ENCODE data around the gene HS1BP3.

HS1BP3 gene

GRCh38 chr2:20650393-20650876 lies 463 bp downstream of the HS1BP3 start:
- Mint-ChIP-seq H3K27ac (peak overlapping the region; percentile 85), H3K27me3 (peaks cover 14% of the 10 kb centered on the region), H3K36me3 (no peaks in the 10 kb centered on the region), H3K4me1 (peaks cover 37% of the 10 kb centered on the region), H3K4me3 (peak overlapping the region; percentile 87), H3K9me3 (no peaks in the 10 kb centered on the region)
- CTCF ChIA-PET, result interaction anchor here (0.7 to 3.4 kb wide), 13 partner anchors 9 to 392 kb away, joined by 3 to 39 read pairs (median 4); no protein-coding TSS in a partner anchor
- DNase-seq, result peak; percentile 53

- Mint-ChIP-seq H3K4me1 (peaks cover 37% of the 10 kb centered on the region), H3K9me3 (no peaks in the 10 kb centered on the region), H3K4me3 (peak overlapping the region; percentile 87), H3K27ac (peak overlapping the region; percentile 85), H3K27me3 (peaks cover 10% of the 10 kb centered on the region), H3K36me3 (no peaks in the 10 kb centered on the region)
- CTCF ChIA-PET, result interaction anchor here (0.7 to 3.4 kb wide), 9 partner anchors 9 to 391 kb away, joined by 3 to 39 read pairs (median 6); no protein-coding TSS in a partner anchor
- no peak for DNase-seq
Measured at GRCh38 chr2:20649976-20650375, 922 bp downstream of the HS1BP3 start.

GRCh38 chr2:20649576-20649975 lies 1.3 kb downstream of the HS1BP3 start:
- Mint-ChIP-seq H3K27me3 (peaks cover 8% of the 10 kb centered on the region), H3K27ac (no peak overlapping the region), H3K4me3 (peak overlapping the region; percentile 87), H3K4me1 (peaks cover 37% of the 10 kb centered on the region), H3K36me3 (no peaks in the 10 kb centered on the region), H3K9me3 (no peaks in the 10 kb centered on the region)
- CTCF ChIA-PET, result interaction anchor here (1.3 to 3.4 kb wide), 6 partner anchors 12 to 239 kb away, joined by 3 to 39 read pairs (median 8); partner anchors contain the start of gene RHOB
- DNase-seq, result no peak

- Mint-ChIP-seq H3K9me3 (no peaks in the 10 kb centered on the region), H3K4me1 (peaks cover 35% of the 10 kb centered on the region), H3K27ac (no peak overlapping the region), H3K4me3 (no peak overlapping the region), H3K27me3 (peaks cover 8% of the 10 kb centered on the region), H3K36me3 (peaks cover 4% of the 10 kb centered on the region)
- CTCF ChIA-PET, result interaction anchor here (1.0 to 2.7 kb wide), 5 partner anchors 11 to 238 kb away, joined by 3 to 12 read pairs (median 6); partner anchors contain the start of gene RHOB
- DNase-seq, result no peak
Measured at GRCh38 chr2:20648831-20649230, 2.1 kb downstream of the HS1BP3 start.

- peaks cover 35% of the 10 kb centered on the region for H3K4me1 Mint-ChIP-seq
- no peak overlapping the region for H3K4me3 Mint-ChIP-seq
Measured at GRCh38 chr2:20648206-20648605, 2.7 kb downstream of the HS1BP3 start.

GRCh38 chr2:20647738-20648137 lies 3.2 kb downstream of the HS1BP3 start:
- Mint-ChIP-seq H3K27ac (no peak overlapping the region), H3K4me1 (peaks cover 35% of the 10 kb centered on the region), H3K27me3 (peaks cover 4% of the 10 kb centered on the region), H3K36me3 (peaks cover 4% of the 10 kb centered on the region), H3K4me3 (no peak overlapping the region), H3K9me3 (no peaks in the 10 kb centered on the region)
- CTCF ChIA-PET, result interaction anchor here (1.0 to 2.7 kb wide), 6 partner anchors 13 to 512 kb away, joined by 3 to 12 read pairs (median 4); partner anchors contain the start of gene RHOB
- no peak for DNase-seq

More at GRCh38 chr2:20648206-20648605, 2.7 kb downstream of the HS1BP3 start:
- Mint-ChIP-seq H3K9me3 (no peaks in the 10 kb centered on the region), H3K27ac (no peak overlapping the region), H3K27me3 (peaks cover 8% of the 10 kb centered on the region), H3K36me3 (peaks cover 4% of the 10 kb centered on the region)
- no peak for DNase-seq
- CTCF ChIA-PET, result interaction anchor here (1.0 to 2.7 kb wide), 7 partner anchors 10 to 512 kb away, joined by 3 to 12 read pairs (median 3); partner anchors contain the start of gene RHOB

GRCh38 chr2:20647211-20647610 lies 3.7 kb downstream of the HS1BP3 start:
- H3K36me3 Mint-ChIP-seq, result peaks cover 4% of the 10 kb centered on the region
- no peak overlapping the region for H3K4me3 Mint-ChIP-seq
- peaks cover 34% of the 10 kb centered on the region for H3K4me1 Mint-ChIP-seq
- H3K27ac Mint-ChIP-seq, result no peak overlapping the region
- H3K9me3 Mint-ChIP-seq, result no peaks in the 10 kb centered on the region
- peaks cover 4% of the 10 kb centered on the region for H3K27me3 Mint-ChIP-seq
- CTCF ChIA-PET, result interaction anchor here (1.0 to 2.7 kb wide), 3 partner anchors 205 to 511 kb away, joined by 3 to 12 read pairs (median 6); no protein-coding TSS in a partner anchor
- DNase-seq, result no peak

GRCh38 chr2:20646446-20646845 lies 4.5 kb downstream of the HS1BP3 start:
- CTCF ChIA-PET, result interaction anchor here (1.3 kb wide), 1 partner anchor 320 kb away, joined by 4 read pairs; no protein-coding TSS in a partner anchor
- H3K36me3 Mint-ChIP-seq, result peaks cover 4% of the 10 kb centered on the region
- no peak overlapping the region for H3K27ac Mint-ChIP-seq
- DNase-seq, result no peak
- H3K9me3 Mint-ChIP-seq, result no peaks in the 10 kb centered on the region
- H3K4me3 Mint-ChIP-seq, result no peak overlapping the region
- peaks cover 26% of the 10 kb centered on the region for H3K4me1 Mint-ChIP-seq
- peaks cover 4% of the 10 kb centered on the region for H3K27me3 Mint-ChIP-seq

- H3K27me3 Mint-ChIP-seq, result peaks cover 4% of the 10 kb centered on the region
- CTCF ChIA-PET, result interaction anchor here (1.3 kb wide), 1 partner anchor 319 kb away, joined by 4 read pairs; no protein-coding TSS in a partner anchor
- H3K36me3 Mint-ChIP-seq, result peaks cover 4% of the 10 kb centered on the region
- H3K9me3 Mint-ChIP-seq, result no peaks in the 10 kb centered on the region
- no peak overlapping the region for H3K4me3 Mint-ChIP-seq
- no peak for DNase-seq
- H3K4me1 Mint-ChIP-seq, result peaks cover 23% of the 10 kb centered on the region
- H3K27ac Mint-ChIP-seq, result no peak overlapping the region
Measured at GRCh38 chr2:20645761-20646160, 5.1 kb downstream of the HS1BP3 start.

GRCh38 chr2:20645301-20645701 lies 5.6 kb downstream of the HS1BP3 start:
- CTCF ChIA-PET, result interaction anchor here (6.2 kb wide), 1 partner anchor 206 kb away, joined by 65 read pairs; no protein-coding TSS in a partner anchor
- H3K36me3 Mint-ChIP-seq, result peaks cover 4% of the 10 kb centered on the region
- H3K27me3 Mint-ChIP-seq, result peaks cover 2% of the 10 kb centered on the region
- no peak overlapping the region for H3K4me3 Mint-ChIP-seq
- peaks cover 21% of the 10 kb centered on the region for H3K4me1 Mint-ChIP-seq
- H3K27ac Mint-ChIP-seq, result no peak overlapping the region
- no peak for DNase-seq
- no peaks in the 10 kb centered on the region for H3K9me3 Mint-ChIP-seq

GRCh38 chr2:20643826-20644225 lies 7.1 kb downstream of the HS1BP3 start:
- CTCF ChIA-PET, result interaction anchor here (0.8 to 6.2 kb wide), 13 partner anchors 7 to 418 kb away, joined by 3 to 65 read pairs (median 5); partner anchors contain the start of genes HS1BP3 and RHOB
- Mint-ChIP-seq H3K27ac (no peak overlapping the region), H3K4me3 (no peak overlapping the region), H3K27me3 (no peaks in the 10 kb centered on the region), H3K9me3 (no peaks in the 10 kb centered on the region), H3K4me1 (peaks cover 6% of the 10 kb centered on the region), H3K36me3 (peaks cover 4% of the 10 kb centered on the region)
- DNase-seq, result no peak

- Mint-ChIP-seq H3K27ac (no peak overlapping the region), H3K4me1 (no peaks in the 10 kb centered on the region), H3K9me3 (no peaks in the 10 kb centered on the region), H3K36me3 (peaks cover 4% of the 10 kb centered on the region), H3K27me3 (no peaks in the 10 kb centered on the region), H3K4me3 (no peak overlapping the region)
- no peak for DNase-seq
- CTCF ChIA-PET, result interaction anchor here (0.7 to 6.2 kb wide), 23 partner anchors 8 to 417 kb away, joined by 3 to 65 read pairs (median 4); partner anchors contain the start of genes HS1BP3 and RHOB
Measured at GRCh38 chr2:20643060-20643459, 7.8 kb downstream of the HS1BP3 start.

GRCh38 chr2:20642055-20642971 lies 8.6 kb downstream of the HS1BP3 start:
- no peaks in the 10 kb centered on the region for H3K9me3 Mint-ChIP-seq
- H3K4me1 Mint-ChIP-seq, result no peaks in the 10 kb centered on the region
- peak; percentile 80 for DNase-seq
- peaks cover 4% of the 10 kb centered on the region for H3K36me3 Mint-ChIP-seq
- CTCF ChIA-PET, result interaction anchor here (0.7 to 6.2 kb wide), 29 partner anchors 9 to 451 kb away, joined by 3 to 65 read pairs (median 4); partner anchors contain the start of genes HS1BP3 and RHOB
- H3K4me3 Mint-ChIP-seq, result no peak overlapping the region
- H3K27me3 Mint-ChIP-seq, result no peaks in the 10 kb centered on the region
- no peak overlapping the region for H3K27ac Mint-ChIP-seq
